K562 (cell line): ENCODE results near the gene TEX101. TPM values are rescaled to one million over a fixed set of nuclear protein-coding genes. Genes with fewer than 3 reads are reported as not detected.

Experiments
- ATF1 ChIP-seq, 2 experiments: fragments of 450-650 bp in 1 of 2; IDR thresholded peaks; 2 replicates each; pipeline ENCODE4 v1.6.1; 2016; ENCODE audit warnings: missing compliant biosample characterization in 1 of 2, missing genetic modification characterization in 1 of 2
- FOXP1 ChIP-seq: sonication (generic); formaldehyde crosslinking; IDR thresholded peaks from 2 replicates; pipeline ENCODE4 v1.8.0; 2022; ENCODE audit warnings: mild to moderate bottlenecking, missing genetic modification reagents
- NCOA6 ChIP-seq: fragments of 450-650 bp; IDR thresholded peaks from 2 replicates; pipeline ENCODE4 v1.6.1; 2017; ENCODE audit warnings: mild to moderate bottlenecking
- ZBTB7A ChIP-seq: IDR thresholded peaks from 2 replicates; pipeline ENCODE4 v1.6.1; 2011; ENCODE audit warnings: low read depth, mild to moderate bottlenecking, low read length, moderate library complexity, borderline replicate concordance; ENCODE audit not compliant: control insufficient read depth
- polyA plus RNA-seq, 8 experiments: library from polyadenylated mRNA; depleted of rRNA in 4 of 8; stranded (reverse) in 5 of 8; unstranded in 3 of 8; fragments of >200 nt; fragmentation: Nextera tagmentation in 2 of 8; fragmentation: Illumina TruSeq in 1 of 8; extraction: Ambion mirVana in 2 of 8; extraction: Trizol in 1 of 8; gene quantifications; 2 replicates each; pipeline versions ENCODE4 v1.2.1 to v1.2.3, GENCODE V29; 2011 to 2014; ENCODE audit warnings: inconsistent platforms in 1 of 8, missing spikeins in 1 of 8
- total RNA-seq, 7 experiments: library from RNA; depleted of rRNA in 6 of 7; stranded (reverse); fragments of >200 nt in 6 of 7; fragmentation: Illumina TruSeq in 2 of 7; extraction: Trizol in 2 of 7; gene quantifications; 2 replicates each; pipeline versions ENCODE4 v1.2.1 to v1.2.3, GENCODE V29; 2011 to 2021; ENCODE audit warnings: low replicate concordance in 1 of 7
- TF ChIP-seq, protein P1 (sequence below): fragments of 450-650 bp; formaldehyde crosslinking; IDR thresholded peaks from 2 replicates; pipeline ENCODE4 v1.4.0; 2022; ENCODE audit warnings: missing genetic modification characterization
- TF ChIP-seq, protein P2 (sequence below): sonication (generic); formaldehyde crosslinking; IDR thresholded peaks from 2 replicates; pipeline ENCODE4 v1.8.1; 2023; ENCODE audit warnings: missing genetic modification reagents, mild to moderate bottlenecking, borderline replicate concordance
- TF ChIP-seq, protein P3 (sequence below): fragments of 450-650 bp; IDR thresholded peaks from 2 replicates; pipeline ENCODE4 v1.7.1; 2018; ENCODE audit warnings: mild to moderate bottlenecking, low read depth; ENCODE audit not compliant: partially characterized antibody

The TEX101 gene
- total and polyA plus RNA-seq, 9 of the 15 experiments (the other 6 are each of a cell fraction or from before 2014, with no cell fraction given): 0.10 to 0.36 (median 0.14) TPM; not detected in 6

DNA sequence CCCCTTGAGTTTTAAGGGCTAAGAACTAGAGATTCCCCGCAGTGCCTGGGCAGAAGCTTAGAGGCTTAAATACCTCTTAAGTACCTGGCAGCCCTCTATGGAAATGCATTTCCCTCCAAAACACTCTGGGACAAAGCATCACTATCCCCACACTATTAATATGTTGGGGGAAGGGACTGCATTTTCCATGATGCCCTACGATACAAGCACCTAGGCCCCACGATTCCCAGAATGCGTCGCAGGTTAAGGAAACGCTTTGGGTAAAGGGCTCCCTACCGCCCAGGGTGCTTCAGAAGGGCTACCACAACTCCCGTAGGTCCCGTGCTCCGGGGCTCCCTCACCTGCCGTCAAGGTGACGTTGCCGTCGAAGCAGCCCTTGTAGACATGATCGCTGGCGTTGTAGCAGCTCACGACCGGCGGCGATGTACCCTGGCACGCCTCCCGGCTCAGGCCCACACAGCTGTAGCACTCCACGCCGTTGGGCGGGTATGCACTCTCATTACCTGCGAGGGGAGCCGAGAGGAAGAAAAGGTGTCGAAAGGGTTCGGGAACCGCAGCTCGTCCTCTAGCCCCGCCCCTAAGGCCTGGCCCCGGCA, 48.2 kb downstream of the TEX101 start (continued):
- TF ChIP-seq, protein P1, sequence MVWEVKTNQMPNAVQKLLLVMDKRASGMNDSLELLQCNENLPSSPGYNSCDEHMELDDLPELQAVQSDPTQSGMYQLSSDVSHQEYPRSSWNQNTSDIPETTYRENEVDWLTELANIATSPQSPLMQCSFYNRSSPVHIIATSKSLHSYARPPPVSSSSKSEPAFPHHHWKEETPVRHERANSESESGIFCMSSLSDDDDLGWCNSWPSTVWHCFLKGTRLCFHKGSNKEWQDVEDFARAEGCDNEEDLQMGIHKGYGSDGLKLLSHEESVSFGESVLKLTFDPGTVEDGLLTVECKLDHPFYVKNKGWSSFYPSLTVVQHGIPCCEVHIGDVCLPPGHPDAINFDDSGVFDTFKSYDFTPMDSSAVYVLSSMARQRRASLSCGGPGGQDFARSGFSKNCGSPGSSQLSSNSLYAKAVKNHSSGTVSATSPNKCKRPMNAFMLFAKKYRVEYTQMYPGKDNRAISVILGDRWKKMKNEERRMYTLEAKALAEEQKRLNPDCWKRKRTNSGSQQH (CRISPR knock-in tag): no peak
- TF ChIP-seq NCOA6 (peak; percentile 88), ZBTB7A (0 out of 2 replicates have a peak, but pooled peaks have one; percentile 3), FOXP1 (CRISPR knock-in tag) (0 out of 2 replicates have a peak, but pooled peaks have one; percentile 66), ATF1 (CRISPR knock-in tag; IDR thresholded peaks at IDR 0.05) (no peak), ATF1 (tag; IDR thresholded peaks at IDR 0.05) (peak; percentile 52)
- TF ChIP-seq, protein P2, sequence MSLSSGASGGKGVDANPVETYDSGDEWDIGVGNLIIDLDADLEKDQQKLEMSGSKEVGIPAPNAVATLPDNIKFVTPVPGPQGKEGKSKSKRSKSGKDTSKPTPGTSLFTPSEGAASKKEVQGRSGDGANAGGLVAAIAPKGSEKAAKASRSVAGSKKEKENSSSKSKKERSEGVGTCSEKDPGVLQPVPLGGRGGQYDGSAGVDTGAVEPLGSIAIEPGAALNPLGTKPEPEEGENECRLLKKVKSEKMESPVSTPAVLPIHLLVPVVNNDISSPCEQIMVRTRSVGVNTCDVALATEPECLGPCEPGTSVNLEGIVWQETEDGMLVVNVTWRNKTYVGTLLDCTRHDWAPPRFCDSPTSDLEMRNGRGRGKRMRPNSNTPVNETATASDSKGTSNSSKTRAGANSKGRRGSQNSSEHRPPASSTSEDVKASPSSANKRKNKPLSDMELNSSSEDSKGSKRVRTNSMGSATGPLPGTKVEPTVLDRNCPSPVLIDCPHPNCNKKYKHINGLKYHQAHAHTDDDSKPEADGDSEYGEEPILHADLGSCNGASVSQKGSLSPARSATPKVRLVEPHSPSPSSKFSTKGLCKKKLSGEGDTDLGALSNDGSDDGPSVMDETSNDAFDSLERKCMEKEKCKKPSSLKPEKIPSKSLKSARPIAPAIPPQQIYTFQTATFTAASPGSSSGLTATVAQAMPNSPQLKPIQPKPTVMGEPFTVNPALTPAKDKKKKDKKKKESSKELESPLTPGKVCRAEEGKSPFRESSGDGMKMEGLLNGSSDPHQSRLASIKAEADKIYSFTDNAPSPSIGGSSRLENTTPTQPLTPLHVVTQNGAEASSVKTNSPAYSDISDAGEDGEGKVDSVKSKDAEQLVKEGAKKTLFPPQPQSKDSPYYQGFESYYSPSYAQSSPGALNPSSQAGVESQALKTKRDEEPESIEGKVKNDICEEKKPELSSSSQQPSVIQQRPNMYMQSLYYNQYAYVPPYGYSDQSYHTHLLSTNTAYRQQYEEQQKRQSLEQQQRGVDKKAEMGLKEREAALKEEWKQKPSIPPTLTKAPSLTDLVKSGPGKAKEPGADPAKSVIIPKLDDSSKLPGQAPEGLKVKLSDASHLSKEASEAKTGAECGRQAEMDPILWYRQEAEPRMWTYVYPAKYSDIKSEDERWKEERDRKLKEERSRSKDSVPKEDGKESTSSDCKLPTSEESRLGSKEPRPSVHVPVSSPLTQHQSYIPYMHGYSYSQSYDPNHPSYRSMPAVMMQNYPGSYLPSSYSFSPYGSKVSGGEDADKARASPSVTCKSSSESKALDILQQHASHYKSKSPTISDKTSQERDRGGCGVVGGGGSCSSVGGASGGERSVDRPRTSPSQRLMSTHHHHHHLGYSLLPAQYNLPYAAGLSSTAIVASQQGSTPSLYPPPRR (CRISPR knock-in tag): no peak
- TF ChIP-seq, protein P3, sequence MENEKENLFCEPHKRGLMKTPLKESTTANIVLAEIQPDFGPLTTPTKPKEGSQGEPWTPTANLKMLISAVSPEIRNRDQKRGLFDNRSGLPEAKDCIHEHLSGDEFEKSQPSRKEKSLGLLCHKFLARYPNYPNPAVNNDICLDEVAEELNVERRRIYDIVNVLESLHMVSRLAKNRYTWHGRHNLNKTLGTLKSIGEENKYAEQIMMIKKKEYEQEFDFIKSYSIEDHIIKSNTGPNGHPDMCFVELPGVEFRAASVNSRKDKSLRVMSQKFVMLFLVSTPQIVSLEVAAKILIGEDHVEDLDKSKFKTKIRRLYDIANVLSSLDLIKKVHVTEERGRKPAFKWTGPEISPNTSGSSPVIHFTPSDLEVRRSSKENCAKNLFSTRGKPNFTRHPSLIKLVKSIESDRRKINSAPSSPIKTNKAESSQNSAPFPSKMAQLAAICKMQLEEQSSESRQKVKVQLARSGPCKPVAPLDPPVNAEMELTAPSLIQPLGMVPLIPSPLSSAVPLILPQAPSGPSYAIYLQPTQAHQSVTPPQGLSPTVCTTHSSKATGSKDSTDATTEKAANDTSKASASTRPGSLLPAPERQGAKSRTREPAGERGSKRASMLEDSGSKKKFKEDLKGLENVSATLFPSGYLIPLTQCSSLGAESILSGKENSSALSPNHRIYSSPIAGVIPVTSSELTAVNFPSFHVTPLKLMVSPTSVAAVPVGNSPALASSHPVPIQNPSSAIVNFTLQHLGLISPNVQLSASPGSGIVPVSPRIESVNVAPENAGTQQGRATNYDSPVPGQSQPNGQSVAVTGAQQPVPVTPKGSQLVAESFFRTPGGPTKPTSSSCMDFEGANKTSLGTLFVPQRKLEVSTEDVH: no peak
